Caco-2 (cell line): Measurements from ENCODE around the gene ARHGEF10L. TPM values are rescaled to one million over a fixed set of nuclear protein-coding genes. Genes with fewer than 3 reads are reported as not detected.

Experiments
- BruUV-seq: library from RNA; stranded (reverse); fragments of 400-500 nt; replicated peaks from 2 replicates; lab custom pipeline; 2021; lab: Mats Ljungman, UMichigan
- CTCF ChIA-PET: fragments of 300-600 bp; sonication (Branson Sonifier 250); formaldehyde crosslinking; loops from one replicate; lab custom pipeline; 2022; ENCODE audit warnings: antibody characterized with exemption; lab: Charles Lee
- POLR2A ChIA-PET: fragments of 300-600 bp; sonication (Branson Sonifier 250); formaldehyde crosslinking; loops from one replicate; lab custom pipeline; 2022; ENCODE audit warnings: antibody characterized with exemption; lab: Charles Lee
- DNase-seq, 2 experiments: peaks; one replicate each; pipeline versions ENCODE4 v3.0.0 to v3.0.0-alpha.2; 2020 to 2022
- H3K27me3 ChIP-seq: replicated peaks from 2 replicates; pipeline ENCODE4 v1.6.0; 2011; ENCODE audit warnings: low read length; ENCODE audit not compliant: control insufficient read depth, insufficient read depth
- H3K36me3 ChIP-seq: 2 replicates; pipeline ENCODE4 v1.5.1; 2011; ENCODE audit warnings: low read length; ENCODE audit not compliant: control insufficient read depth, insufficient read depth
- H3K4me1 ChIP-seq: fragments of 250-450 bp; sonication (Bioruptor Pico); 2 replicates; pipeline ENCODE4 v1.5.1; 2020; ENCODE audit warnings: mild to moderate bottlenecking
- H3K4me3 ChIP-seq: 2 replicates; pipeline ENCODE4 v1.5.1; 2011; ENCODE audit warnings: low read depth, mild to moderate bottlenecking, control low read depth, low read length
- H3K9me3 ChIP-seq: fragments of 250-450 bp; sonication (Bioruptor Pico); 2 replicates; pipeline ENCODE4 v1.5.1; 2020; ENCODE audit warnings: mild to moderate bottlenecking, moderate library complexity
- H3K27ac Mint-ChIP-seq: one replicate; pipeline ENCODE4 v1.8.0; 2022; ENCODE audit warnings: mixed read lengths; ENCODE audit not compliant: unreplicated experiment
- H3K27me3 Mint-ChIP-seq: one replicate; pipeline ENCODE4 v1.8.0; 2022; ENCODE audit warnings: mixed read lengths; ENCODE audit not compliant: insufficient read depth, unreplicated experiment
- H3K36me3 Mint-ChIP-seq: one replicate; pipeline ENCODE4 v1.8.0; 2022; ENCODE audit warnings: mild to moderate bottlenecking, mixed read lengths; ENCODE audit not compliant: insufficient read depth, unreplicated experiment
- H3K4me1 Mint-ChIP-seq: one replicate; pipeline ENCODE4 v1.8.0; 2022; ENCODE audit warnings: low read depth, mixed read lengths; ENCODE audit not compliant: unreplicated experiment
- H3K4me3 Mint-ChIP-seq: one replicate; pipeline ENCODE4 v1.8.0; 2022; ENCODE audit warnings: mild to moderate bottlenecking, moderate library complexity, mixed read lengths; ENCODE audit not compliant: unreplicated experiment
- H3K9me3 Mint-ChIP-seq: one replicate; pipeline ENCODE4 v1.8.0; 2022; ENCODE audit warnings: mixed read lengths; ENCODE audit not compliant: unreplicated experiment
- CTCF ChIP-seq, 2 experiments: fragments of 200-600 bp in 1 of 2; IDR thresholded peaks; 1 replicate in 1 of 2; 2 replicates in 1 of 2; pipeline versions ENCODE4 v1.5.1 to v1.8.0; 2011 to 2022; ENCODE audit warnings: antibody characterized with exemption in 1 of 2, control low read depth in 1 of 2, inconsistent platforms in 1 of 2, low read depth in 1 of 2, low read length in 1 of 2, mild to moderate bottlenecking in 1 of 2, moderate library complexity in 1 of 2; ENCODE audit not compliant: insufficient read depth in 1 of 2, severe bottlenecking in 1 of 2, unreplicated experiment in 1 of 2
- intact Hi-C: fragments of 100-400 bp; cut with micrococcal nuclease; formaldehyde crosslinking; loops from one replicate; pipeline ENCODE4 v1.10.0; 2022; ENCODE audit not compliant: unreplicated experiment
- total RNA-seq: library from RNA; stranded (reverse); gene quantifications from 2 replicates; pipeline ENCODE4 v1.2.3, GENCODE V29; 2022

ARHGEF10L gene
- total RNA-seq, 1 experiment from 2014 or later = 31.3 TPM

DNA sequence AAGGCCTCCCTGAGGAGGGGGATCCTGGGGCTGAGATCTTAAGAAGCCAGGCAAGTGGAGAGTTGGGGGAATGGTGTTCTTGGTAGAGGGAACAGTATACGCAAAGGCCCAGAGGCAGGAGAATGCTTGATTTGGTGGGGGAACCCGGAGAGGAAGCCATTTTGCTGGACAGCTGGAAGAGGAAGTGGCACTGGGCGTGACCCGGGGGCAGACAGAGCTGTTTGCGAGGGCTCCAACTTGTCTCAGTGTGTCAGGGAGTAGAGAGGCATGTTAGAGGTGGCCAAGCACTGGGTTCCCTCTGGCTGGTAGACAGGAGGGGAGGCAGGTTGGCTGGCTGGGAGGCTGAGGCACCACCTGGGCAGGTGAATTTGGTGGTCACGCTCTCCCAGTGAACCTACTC, 119.3 kb downstream of the ARHGEF10L start:
- intact Hi-C loops = loop anchor here (10.0 kb wide), 1 partner anchor 926 kb away; no protein-coding TSS in a partner anchor
- no TSS peak for BruUV-seq
- no peak for DNase-seq
- H3K36me3 Mint-ChIP-seq = peaks cover 12% of the 10 kb centered on the region
- Histone ChIP-seq H3K9me3 (no peaks in the 10 kb centered on the region), H3K27me3 (no peaks in the 10 kb centered on the region), H3K4me3 (no peak overlapping the region), H3K36me3 (peaks cover 2% of the 10 kb centered on the region; the same call in 1 of the 2 replicates), H3K4me1 (no peaks in the 10 kb centered on the region)
- no peaks in the 10 kb centered on the region for H3K27me3 Mint-ChIP-seq
- no peak for TF ChIP-seq CTCF (IDR thresholded peaks at IDR 0.05; ENCODE audit: insufficient read depth in 1 of 2, low read depth in 1 of 2, low read length in 1 of 2, severe bottlenecking in 1 of 2, unreplicated experiment in 1 of 2)
- POLR2A ChIA-PET = no interaction called here
- no peak overlapping the region for H3K4me3 Mint-ChIP-seq
- H3K4me1 Mint-ChIP-seq = no peaks in the 10 kb centered on the region
- H3K9me3 Mint-ChIP-seq = no peaks in the 10 kb centered on the region
- no peak overlapping the region for H3K27ac Mint-ChIP-seq
- CTCF ChIA-PET = no interaction called here

- Histone ChIP-seq H3K4me3 (no peak overlapping the region), H3K27me3 (no peaks in the 10 kb centered on the region), H3K4me1 (no peaks in the 10 kb centered on the region), H3K9me3 (no peaks in the 10 kb centered on the region), H3K36me3 (no peaks in the 10 kb centered on the region; the same call in 1 of the 2 replicates)
- no TSS peak for BruUV-seq
- ChIA-PET POLR2A (no interaction called here), CTCF (interaction anchor here (0.5 to 1.2 kb wide), 8 partner anchors 8 to 914 kb away, joined by 3 to 10 read pairs (median 4); no protein-coding TSS in a partner anchor)
- Mint-ChIP-seq H3K4me3 (no peak overlapping the region), H3K36me3 (peaks cover 21% of the 10 kb centered on the region), H3K27ac (no peak overlapping the region), H3K4me1 (no peaks in the 10 kb centered on the region), H3K27me3 (no peaks in the 10 kb centered on the region), H3K9me3 (no peaks in the 10 kb centered on the region)
- peak; percentile 55 to 74 for DNase-seq
- TF ChIP-seq CTCF (IDR thresholded peaks at IDR 0.05; ENCODE audit: insufficient read depth in 1 of 2, low read depth in 1 of 2, low read length in 1 of 2, severe bottlenecking in 1 of 2, unreplicated experiment in 1 of 2) = peak; percentile 67 to 72
- intact Hi-C loops = loop anchor here (5.0 kb wide), 1 partner anchor 166 kb away; no protein-coding TSS in a partner anchor
Measured at GRCh38 chr1:17661546-17662157, 122.2 kb downstream of the ARHGEF10L start.

- no peak overlapping the region for H3K4me3 ChIP-seq
- TF ChIP-seq CTCF (IDR thresholded peaks at IDR 0.05; ENCODE audit: insufficient read depth in 1 of 2, low read depth in 1 of 2, low read length in 1 of 2, severe bottlenecking in 1 of 2, unreplicated experiment in 1 of 2) = no peak
- H3K27me3 ChIP-seq = no peaks in the 10 kb centered on the region
- intact Hi-C loops = loop anchor here (5.0 kb wide), 1 partner anchor 165 kb away; no protein-coding TSS in a partner anchor
- no peak for DNase-seq
- peaks cover 21% of the 10 kb centered on the region for H3K36me3 Mint-ChIP-seq
- no peak overlapping the region for H3K27ac Mint-ChIP-seq
- POLR2A ChIA-PET = no interaction called here
- H3K9me3 Mint-ChIP-seq = no peaks in the 10 kb centered on the region
- BruUV-seq = no TSS peak
- H3K27me3 Mint-ChIP-seq = no peaks in the 10 kb centered on the region
- no peaks in the 10 kb centered on the region for H3K9me3 ChIP-seq
- no peaks in the 10 kb centered on the region for H3K4me1 Mint-ChIP-seq
- no peak overlapping the region for H3K4me3 Mint-ChIP-seq
- no peaks in the 10 kb centered on the region; the same call in 1 of the 2 replicates for H3K36me3 ChIP-seq
- CTCF ChIA-PET = interaction anchor here (1.2 kb wide), 1 partner anchor 41 kb away, joined by 4 read pairs; no protein-coding TSS in a partner anchor
- H3K4me1 ChIP-seq = no peaks in the 10 kb centered on the region
Measured at GRCh38 chr1:17662296-17662695, 122.8 kb downstream of the ARHGEF10L start.
